GM19455 (cell line): ENCODE data around the gene CADPS2.

ENCODE experiments used
- ATAC-seq: cut with Tn5 transposase; IDR thresholded peaks from one replicate; pipeline ENCODE4 v1.9.1; 2021; ENCODE audit not compliant: unreplicated experiment

The CADPS2 gene

DNA sequence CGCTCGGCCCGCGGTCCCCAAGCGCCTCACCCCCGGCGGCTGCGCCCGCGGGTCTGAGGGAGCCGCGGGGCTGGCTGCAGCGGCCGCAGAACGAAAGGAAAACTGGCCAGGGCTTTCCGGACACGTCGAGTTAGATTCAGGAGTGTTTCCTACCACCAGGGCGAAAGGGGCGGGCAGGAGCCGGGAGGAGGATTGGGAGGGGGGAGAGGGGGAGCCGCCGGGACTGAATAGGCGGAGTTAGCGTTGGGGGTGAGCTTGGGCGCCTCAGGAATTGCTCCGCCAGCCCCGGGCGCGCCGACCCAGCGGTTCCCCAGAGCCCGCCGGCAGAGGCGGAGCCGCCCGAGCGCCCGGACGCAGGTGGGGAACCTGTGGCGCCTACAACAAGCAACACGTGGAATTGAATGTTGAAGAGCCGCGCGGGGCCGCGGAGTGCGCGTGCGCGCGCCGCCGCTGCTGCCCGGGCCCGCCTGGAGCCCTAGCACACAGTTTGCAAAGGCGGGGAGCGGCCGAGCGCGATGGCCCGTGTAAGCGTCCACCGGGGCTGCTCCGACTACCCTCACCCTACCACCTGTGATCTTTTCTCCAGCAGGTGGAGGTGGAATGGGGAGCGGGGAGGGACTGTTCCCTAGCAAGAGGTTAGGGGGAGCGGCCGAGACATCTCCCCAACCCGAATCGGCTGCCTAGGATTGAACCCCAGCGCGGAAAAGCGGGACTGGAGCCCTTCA, at the start of gene CADPS2:
Gene CADPS2 (minus strand): TSS at position 104 of the 725 bp plus-strand sequence. CDS start 123 bp downstream, outside the sequence.
- ATAC-seq, result peak; percentile 69

DNA sequence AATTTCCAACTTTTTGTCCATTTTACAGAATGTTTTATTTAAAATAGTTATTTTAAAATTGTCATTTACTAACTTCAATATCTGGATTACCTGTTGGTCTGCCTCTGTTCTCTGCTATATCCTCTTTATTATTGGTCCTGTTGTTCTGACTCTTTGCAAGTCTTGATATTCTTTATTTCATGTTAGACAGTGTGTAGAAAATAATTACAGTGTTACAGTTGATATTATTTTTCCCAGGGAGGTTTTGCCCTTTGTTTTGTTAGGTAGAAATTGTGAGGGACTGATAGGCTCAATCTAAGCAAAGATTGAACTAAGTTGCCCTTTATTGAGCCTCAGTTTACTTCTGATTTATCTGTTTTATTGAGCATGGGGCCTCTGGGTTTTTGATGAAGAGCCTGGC, 49.4 kb upstream of the CADPS2 start:
- no peak for ATAC-seq

DNA sequence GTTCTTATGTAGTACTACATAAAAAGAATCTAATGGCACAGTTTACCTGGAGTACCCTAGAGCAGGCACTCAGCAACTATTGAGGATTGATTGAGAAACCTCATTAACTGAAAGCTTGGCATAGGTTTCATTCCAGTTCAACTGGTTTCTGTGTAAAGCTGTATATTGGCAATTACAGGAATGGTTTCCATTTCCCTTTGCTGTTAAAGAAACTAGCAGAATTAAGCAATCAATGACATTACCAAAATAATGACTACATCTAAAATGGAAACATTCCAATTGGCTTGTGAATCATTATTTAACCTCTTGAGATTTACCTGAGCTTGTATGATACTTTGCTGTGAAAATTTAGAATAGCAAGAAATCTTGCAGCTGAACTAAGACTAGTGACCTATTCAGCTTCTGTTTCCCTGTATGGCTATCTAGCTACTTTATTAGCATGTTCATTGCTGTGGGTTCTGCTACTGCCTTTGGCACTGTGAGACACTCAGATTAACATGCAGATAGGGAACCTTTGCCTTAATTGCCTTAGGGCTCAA, 33.5 kb upstream of the CADPS2 start:
- no peak for ATAC-seq

DNA sequence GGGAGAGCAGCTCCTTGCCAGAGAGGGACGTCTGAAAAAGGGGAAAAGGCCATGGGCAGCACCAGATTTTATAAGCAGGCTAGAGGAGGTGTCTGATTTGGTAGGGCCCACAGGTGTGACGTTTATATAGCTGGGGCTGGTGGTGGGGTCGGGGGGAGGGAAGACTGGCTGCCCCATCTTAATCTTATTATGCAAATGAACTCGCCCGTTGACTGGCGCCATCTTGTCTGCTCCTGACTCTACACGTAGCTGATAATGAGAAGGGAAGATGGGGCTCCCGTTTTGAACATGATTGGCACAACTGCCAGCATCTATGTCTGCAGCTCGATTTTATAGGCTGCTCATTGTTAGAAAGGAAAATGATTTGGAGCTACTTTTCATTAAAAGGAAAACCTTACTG, 28.6 kb upstream of the CADPS2 start:
- ATAC-seq, result no peak

DNA sequence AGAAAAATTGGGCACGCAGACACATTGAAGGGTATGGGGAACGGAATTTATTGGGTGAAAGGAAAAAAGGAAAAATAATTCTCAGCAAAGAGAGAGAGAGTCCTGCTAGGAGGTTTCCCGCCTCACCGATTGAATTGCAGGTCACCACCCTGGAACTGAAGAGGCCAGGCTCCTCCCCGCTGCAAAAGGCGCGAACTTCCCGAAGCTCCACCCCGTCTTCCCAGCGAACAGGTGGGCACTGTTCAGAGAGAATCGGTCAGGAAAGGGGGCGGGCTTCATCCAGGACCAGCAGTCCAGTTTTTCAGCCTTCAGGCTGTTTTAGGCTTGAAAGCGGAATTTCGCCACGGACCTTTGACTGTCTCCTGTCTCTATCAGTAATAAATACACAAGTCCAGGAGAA, 27.3 kb upstream of the CADPS2 start:
- ATAC-seq, result no peak

DNA sequence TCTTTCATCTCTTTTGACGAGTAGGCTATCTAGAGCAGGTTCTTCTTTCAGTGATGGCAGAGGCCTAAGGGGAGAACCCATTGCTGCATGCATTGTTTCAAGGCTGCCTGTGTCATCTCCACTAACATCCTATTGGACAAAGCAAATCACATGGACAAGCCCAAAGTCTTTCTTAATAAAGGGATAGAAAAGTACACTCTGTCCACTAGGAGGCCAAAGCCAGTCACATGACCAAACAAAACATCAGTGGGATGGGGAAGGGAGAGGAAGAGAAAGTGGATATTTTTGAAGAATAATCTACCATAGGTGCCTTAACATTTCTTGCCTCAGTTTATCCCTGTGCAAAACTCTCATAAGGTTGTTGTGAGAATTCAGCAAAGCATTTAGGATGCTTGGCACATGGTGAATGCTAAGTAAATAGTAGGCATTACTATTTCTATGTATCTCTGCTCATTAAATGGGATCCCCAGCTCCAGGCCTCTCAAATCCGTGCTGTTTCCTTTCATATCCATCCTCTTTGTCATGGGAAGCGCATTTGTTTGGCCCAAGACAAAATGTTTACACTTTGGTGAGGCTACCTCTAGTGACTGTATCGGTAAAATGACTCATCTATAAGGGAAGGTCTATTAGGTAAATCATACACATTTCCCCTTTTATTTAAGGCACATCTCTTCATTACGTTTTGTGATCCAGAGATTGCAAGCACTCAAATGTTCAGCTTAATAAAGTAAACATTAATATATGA, 16.7 kb upstream of the CADPS2 start:
- no peak for ATAC-seq

DNA sequence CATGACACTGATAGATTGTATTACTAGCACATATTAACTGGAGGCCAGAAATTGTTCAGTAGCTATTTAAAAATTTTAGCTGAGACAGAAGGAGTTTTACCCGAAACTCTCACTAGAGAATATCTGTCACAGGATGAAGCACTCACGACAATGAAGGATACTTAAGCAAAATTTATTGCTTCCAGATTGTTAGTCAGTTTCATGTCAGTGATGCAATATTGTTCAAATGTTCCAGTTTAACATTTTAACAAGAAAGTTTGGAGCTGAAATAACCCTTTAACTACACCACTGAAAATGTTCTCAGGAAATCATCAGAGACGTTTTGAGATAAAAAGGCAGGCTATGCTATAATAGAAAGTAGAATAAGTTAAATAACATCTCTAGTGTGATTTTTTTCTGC, 15.0 kb upstream of the CADPS2 start:
- ATAC-seq, result no peak

DNA sequence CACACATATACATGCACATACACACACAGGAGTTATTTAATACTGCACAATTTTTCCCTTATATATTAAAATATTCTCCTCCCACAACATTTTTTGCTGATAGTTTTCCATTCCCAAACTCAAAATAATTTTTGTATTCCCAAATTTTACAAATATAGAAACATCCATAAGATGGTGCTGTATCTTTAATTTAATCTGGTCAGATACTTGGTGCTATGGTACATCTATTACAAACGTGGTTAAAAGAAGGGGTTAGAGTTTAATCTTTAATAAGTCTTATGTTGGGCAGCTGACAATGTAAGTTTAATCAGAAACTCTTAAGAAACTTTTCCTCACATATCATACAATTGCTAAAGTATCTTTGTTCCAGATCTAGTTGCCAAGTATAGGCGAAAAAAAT, 10.2 kb upstream of the CADPS2 start:
- no peak for ATAC-seq

DNA sequence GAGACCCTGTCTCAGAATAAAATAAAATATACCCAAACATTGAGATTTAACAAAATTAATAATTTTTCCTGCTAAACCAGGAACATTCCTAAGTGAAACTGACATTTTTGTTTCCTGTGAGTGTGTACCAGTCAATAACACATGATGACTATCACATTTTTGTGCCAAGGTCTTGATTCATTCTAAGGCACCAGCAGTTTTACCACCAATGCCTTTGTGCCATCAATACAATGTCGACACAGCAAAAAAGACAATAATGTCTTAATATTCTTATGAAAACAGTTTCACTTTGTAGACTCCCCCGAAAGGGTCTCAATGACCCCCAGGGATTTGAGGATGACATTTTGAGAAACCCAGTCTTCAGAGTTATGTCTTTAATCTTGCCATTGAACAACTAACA, 7.2 kb upstream of the CADPS2 start:
- ATAC-seq, result no peak

DNA sequence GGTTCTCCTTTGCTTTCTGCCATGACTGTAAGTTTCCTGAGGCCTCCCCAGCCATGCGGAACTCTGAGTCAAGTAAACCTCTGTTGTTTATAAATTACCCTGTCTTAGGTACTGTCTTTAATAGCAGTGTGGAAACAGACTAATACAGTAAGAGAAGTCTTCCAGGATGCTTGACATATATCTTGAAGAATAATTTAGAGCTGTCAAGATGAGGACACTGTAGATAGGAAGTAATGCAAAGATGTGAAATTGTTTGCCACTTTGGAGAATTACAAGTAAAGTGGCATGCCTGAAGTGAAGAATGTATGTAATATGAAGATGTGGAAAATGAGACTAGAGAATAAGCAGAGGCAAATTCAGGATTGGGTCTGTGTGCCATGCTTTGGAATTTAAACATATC, 2.9 kb upstream of the CADPS2 start:
- ATAC-seq, result no peak

DNA sequence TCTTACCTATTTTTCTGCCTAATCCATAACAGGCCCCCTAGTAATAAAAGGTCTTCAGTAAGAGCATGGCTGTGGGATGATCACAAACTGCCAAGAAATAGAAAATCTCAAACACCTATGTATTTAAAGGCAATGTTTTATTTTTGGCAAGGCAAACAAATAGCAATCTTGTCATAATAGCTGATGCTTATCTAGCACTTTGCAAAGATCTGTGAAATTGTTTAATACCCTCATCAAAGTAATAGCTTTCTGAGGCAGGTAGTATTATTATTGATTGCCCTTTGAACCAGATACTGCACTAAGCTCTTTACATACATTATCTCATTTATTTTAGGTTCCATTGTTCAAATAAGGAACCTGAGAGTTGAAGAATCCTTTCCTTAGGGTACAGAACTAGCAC, 1.6 kb upstream of the CADPS2 start:
- no peak for ATAC-seq

DNA sequence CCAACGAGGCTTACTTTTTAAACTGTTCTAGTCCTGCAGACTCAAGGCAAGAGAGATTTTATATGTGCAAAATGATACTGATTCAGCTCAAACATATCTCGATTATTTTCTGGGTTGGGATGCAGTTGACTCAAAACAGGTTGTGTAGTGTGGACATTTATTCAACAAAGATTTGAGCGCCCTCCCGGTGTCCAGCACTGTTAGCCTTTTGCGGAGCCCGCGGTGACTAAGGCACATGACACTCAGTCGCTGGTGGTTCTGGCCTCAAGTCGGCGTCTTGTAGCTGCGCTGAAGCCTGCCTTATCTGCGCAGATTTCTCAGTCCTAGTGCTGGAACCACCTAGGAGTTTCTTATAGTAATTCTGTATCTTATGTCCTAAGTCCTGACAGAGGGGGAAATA, 938 bp upstream of the CADPS2 start:
- no peak for ATAC-seq

DNA sequence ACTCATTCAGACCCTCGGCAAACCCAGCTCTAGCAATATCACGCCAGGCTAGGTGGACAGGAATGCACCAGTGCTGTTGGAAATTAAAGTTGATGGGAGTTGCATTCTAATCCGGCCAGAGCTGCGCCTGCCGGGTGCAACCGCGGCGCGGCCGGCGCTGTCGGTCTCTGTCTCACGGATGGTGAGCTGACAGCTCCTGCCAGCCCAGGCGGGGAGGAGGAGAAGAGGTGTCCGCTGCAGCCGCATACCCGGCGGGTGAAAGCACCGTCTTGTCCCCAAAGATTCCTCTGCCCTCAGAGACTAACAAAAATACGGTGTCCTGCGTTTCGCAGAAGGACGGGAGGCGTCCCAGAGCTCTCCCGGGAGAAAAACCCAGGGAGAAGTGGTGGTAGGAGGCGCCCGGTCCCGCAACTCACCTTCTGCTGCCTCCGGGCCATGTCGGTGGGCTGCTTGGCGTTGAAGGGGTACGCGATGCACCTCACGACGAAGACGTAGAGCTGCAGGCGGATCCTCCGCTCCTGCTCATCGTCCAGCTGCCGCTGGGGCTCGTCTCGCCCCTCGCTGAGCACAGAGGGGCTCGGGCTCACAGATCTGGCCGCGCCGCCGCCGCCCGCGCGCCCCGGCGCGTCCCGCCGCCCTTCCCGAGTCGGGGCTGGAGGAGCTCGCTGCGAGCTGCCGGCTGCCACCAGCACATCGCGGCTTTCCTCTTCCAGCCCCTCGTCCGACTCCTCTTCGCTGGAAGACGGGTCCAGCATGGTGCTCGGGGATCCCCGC, 490 bp downstream of the CADPS2 start:
- ATAC-seq, result peak; percentile 28

DNA sequence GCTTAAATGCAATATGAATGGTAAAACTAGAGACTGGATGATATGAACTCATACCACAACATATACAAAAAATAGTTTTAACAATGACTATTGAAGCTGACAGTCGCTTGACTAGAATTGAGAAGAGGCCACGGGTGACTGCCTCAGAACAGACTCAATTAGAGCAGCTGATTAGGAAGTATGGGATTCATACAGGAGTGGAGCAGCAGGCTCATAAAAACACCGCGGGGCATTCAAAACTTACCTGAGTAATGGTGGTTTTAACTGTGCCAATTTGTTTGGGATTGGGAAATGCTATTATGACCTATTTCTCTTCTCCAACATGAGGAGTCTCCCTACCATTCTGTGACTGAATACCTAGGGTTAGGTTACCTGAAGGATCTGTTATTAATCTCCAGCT, 2.1 kb downstream of the CADPS2 start:
- no peak for ATAC-seq

DNA sequence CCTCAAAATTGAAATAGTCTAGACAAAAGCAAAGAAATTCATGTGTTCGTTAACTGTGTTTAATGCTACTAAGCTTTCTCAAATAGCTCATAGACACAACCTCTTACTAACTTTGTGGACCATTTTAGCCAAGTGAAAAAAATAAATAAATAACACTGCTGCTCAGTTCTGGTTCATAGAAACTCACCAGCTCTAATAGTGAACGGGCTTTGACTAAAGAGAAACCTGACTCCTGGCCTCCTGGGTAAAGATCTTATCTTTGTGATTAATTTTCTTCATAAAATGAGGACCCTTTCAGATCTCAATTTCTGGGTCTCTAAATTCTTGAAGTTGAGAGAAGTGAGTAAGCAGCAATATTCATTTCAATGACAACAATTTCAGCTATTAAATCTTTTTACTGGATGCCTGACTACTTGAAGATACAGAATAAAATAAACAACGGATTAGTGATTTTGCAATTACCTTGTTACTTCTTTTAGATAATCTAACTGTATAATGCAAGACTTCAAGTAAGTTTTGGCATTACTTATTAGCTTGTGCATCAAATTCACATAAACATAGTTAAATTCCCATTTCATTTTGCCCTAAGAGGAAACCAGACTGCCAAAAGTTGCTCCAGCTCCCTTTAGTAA, 3.1 kb downstream of the CADPS2 start:
- no peak for ATAC-seq

DNA sequence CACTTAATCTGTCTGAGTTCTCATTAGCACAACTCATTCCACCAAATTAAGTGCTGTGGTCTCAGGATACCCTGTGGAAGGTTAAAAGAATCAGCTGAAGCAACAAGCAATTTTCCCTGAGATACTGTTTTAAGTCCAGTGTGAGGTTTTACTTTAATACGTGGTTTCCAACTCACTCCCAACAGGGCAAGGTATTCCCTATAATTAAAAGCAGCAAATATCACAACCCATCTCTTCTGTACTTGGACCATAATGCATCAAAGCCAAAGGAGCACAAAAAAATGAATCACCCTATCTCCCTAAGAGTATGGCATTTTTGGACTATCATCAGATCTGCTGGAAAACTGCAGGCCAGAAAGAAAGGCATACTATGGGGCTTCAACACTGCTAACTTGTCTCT, 4.9 kb downstream of the CADPS2 start:
- ATAC-seq, result no peak

DNA sequence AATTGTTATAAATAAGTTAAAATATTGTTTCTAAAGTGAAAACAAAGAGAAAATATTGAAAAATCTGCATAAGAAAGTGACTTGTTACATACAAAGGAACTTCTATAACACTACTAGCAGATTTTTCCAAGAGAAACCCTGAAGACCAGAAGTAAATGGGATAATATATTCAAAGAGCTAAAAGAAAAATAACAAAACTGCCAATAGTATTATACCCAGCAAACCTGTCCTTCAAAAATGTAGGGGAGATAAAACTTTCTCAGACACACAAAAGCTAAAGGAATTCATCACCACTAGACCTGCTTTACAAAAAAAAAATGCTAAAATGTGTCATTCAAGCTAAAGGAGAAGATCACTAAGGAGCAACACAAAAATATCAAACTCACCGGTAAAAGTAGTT, 17.0 kb downstream of the CADPS2 start:
- no peak for ATAC-seq

DNA sequence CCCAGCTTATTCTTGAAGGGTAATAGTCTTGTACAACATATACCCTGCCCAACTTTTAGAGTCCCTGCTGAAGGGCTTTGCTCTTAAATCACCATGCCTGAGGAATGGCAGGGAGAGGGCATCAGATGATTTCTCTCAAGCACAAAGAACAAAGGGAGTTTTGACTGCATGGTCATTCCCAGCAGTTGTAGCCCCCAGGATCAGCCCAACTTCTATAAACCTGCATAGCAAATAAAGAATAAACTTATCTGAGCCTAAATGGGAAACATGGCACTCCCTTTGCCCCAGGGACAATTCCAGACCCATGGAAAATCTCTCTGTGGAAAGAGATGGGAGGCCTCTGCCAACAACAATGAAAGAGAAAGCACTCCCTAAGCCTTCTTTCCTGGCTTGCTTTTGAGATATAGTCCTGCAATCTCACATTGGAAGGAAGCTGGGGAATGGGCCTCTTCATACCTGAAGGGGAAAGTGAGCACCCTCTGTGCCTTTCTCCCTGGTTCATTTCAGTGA, 18.7 kb downstream of the CADPS2 start:
- ATAC-seq, result no peak

DNA sequence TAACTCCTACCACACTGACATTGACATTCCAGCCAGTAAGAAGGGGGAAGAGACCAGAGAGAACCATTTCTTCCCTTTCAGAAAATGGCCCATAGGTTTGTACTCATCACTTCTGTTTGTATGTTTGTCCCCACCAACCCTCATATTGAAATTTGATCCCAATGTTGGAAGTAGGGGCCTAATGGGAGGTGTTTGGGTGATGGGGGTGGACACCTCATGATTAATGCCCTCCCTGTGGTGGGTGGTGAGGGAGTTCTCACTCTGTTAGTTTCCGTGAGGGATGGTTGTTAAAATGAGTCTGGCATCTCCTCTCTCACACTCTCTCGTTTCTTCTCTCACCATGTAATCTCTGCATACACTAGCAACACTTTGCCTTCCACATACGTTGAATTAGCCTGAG, 21.4 kb downstream of the CADPS2 start:
- no peak for ATAC-seq

DNA sequence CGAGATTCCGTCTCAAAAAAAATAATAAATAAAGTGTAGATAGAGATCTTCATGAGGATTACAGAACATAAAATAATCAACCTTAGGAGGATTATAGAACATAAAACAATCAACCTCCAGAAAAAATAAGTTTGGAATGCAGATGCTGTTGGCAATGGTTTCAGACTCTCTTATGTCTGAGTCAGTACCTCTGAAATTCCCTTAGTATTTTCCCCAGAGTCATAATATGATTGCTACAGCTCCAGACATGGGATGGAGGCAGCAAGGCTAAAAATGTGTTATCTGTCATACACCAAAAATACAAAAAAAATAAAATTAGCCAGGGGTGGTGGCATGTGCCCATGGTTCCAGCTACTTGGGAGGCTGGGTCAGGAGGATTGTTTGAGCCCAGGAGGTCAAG, 22.2 kb downstream of the CADPS2 start:
- ATAC-seq, result no peak

DNA sequence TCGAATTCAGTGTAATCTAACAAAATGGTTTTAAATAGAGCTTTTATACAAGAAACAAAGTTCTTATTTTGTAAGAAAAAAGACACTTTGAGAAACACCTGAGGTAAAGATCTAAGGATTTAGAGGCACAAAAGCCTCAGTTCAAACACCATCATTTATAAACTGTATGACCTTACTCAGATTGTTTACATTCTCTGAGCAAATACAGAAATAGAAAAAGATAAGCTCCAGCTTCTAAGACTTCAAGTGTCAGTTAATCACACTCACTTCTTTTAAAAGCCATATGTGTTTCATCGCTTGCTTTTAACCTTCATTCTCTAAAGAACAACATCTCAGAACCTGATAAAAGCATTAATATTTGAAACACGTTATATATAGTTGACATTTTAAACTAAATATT, 27.9 kb downstream of the CADPS2 start:
- no peak for ATAC-seq
